ENCODE measurements around the gene BEX5. TPM values are rescaled to one million over a fixed set of nuclear protein-coding genes. Genes with fewer than 3 reads are reported as not detected.

BEX5 gene
- total and polyA plus RNA-seq, 9 of the 15 experiments (the other 6 are each of a cell fraction or from before 2014, with no cell fraction given) = 0.49 to 3.2 (median 1.6) TPM

- TF ChIP-seq, protein P1, sequence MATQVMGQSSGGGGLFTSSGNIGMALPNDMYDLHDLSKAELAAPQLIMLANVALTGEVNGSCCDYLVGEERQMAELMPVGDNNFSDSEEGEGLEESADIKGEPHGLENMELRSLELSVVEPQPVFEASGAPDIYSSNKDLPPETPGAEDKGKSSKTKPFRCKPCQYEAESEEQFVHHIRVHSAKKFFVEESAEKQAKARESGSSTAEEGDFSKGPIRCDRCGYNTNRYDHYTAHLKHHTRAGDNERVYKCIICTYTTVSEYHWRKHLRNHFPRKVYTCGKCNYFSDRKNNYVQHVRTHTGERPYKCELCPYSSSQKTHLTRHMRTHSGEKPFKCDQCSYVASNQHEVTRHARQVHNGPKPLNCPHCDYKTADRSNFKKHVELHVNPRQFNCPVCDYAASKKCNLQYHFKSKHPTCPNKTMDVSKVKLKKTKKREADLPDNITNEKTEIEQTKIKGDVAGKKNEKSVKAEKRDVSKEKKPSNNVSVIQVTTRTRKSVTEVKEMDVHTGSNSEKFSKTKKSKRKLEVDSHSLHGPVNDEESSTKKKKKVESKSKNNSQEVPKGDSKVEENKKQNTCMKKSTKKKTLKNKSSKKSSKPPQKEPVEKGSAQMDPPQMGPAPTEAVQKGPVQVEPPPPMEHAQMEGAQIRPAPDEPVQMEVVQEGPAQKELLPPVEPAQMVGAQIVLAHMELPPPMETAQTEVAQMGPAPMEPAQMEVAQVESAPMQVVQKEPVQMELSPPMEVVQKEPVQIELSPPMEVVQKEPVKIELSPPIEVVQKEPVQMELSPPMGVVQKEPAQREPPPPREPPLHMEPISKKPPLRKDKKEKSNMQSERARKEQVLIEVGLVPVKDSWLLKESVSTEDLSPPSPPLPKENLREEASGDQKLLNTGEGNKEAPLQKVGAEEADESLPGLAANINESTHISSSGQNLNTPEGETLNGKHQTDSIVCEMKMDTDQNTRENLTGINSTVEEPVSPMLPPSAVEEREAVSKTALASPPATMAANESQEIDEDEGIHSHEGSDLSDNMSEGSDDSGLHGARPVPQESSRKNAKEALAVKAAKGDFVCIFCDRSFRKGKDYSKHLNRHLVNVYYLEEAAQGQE (IDR thresholded peaks at IDR 0.05; ENCODE audit: borderline replicate concordance) = no peak
- TF ChIP-seq, protein P1 (CRISPR knock-in tag; IDR thresholded peaks at IDR 0.05; ENCODE audit: low read depth) = no peak
- TF ChIP-seq ZNF444 (CRISPR knock-in tag; IDR thresholded peaks at IDR 0.05) (no peak), IRF1 (CRISPR knock-in tag; IDR thresholded peaks at IDR 0.05; ENCODE audit: borderline replicate concordance) (no peak)
- TF ChIP-seq, protein P2, sequence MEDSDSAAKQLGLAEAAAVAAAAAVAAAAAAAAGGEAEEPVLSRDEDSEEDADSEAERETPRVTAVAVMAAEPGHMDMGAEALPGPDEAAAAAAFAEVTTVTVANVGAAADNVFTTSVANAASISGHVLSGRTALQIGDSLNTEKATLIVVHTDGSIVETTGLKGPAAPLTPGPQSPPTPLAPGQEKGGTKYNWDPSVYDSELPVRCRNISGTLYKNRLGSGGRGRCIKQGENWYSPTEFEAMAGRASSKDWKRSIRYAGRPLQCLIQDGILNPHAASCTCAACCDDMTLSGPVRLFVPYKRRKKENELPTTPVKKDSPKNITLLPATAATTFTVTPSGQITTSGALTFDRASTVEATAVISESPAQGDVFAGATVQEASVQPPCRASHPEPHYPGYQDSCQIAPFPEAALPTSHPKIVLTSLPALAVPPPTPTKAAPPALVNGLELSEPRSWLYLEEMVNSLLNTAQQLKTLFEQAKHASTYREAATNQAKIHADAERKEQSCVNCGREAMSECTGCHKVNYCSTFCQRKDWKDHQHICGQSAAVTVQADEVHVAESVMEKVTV (CRISPR knock-in tag; IDR thresholded peaks at IDR 0.05) = no peak
- TF ChIP-seq, protein P3, sequence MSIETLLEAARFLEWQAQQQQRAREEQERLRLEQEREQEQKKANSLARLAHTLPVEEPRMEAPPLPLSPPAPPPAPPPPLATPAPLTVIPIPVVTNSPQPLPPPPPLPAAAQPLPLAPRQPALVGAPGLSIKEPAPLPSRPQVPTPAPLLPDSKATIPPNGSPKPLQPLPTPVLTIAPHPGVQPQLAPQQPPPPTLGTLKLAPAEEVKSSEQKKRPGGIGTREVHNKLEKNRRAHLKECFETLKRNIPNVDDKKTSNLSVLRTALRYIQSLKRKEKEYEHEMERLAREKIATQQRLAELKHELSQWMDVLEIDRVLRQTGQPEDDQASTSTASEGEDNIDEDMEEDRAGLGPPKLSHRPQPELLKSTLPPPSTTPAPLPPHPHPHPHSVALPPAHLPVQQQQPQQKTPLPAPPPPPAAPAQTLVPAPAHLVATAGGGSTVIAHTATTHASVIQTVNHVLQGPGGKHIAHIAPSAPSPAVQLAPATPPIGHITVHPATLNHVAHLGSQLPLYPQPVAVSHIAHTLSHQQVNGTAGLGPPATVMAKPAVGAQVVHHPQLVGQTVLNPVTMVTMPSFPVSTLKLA (conservative IDR thresholded peaks at IDR 0.05) = no peak
Observed at GRCh38 chrX:102126863-102127262, 28.9 kb downstream of the BEX5 start (continued).

Data from K562 (cell line).